H1 (cell line): ENCODE measurements around the gene DNAJC5G. TPM values are rescaled to one million over a fixed set of nuclear protein-coding genes. Genes with fewer than 3 reads are reported as not detected.
A peak's percentile ranks its signal among the peaks of the same experiment; 100 is the strongest.

Source experiments
- CTCF ChIA-PET: fragments of 300-600 bp; sonication (Branson Sonifier 250); formaldehyde crosslinking; loops from one replicate; lab custom pipeline; 2021; ENCODE audit not compliant: partially characterized antibody; lab: Charles Lee
- POLR2A ChIA-PET: fragments of 300-600 bp; sonication (Branson Sonifier 250); formaldehyde crosslinking; loops from one replicate; lab custom pipeline; 2021; ENCODE audit warnings: inconsistent platforms; ENCODE audit not compliant: partially characterized antibody; lab: Charles Lee
- DNase-seq, 2 experiments: peaks; one replicate each; pipeline versions ENCODE4 v3.0.0 to v3.0.0-alpha.2; 2010 to 2022; ENCODE audit warnings: low spot score in 2 of 2, low read depth in 1 of 2, mixed read lengths in 1 of 2
- FAIRE-seq: peaks from 2 replicates; lab custom pipeline; 2011; peaks lifted over from hg19 to GRCh38; lab: Jason Lieb, UNC
- H2AFZ ChIP-seq: 2 replicates; pipeline ENCODE4 v1.8.1; 2012; ENCODE audit warnings: low read length, inconsistent platforms
- H2AK5ac ChIP-seq: 2 replicates; pipeline ENCODE4 v1.6.1; 2013; ENCODE audit warnings: low read depth, low read length
- H2BK120ac ChIP-seq: replicated peaks from 2 replicates; pipeline ENCODE3; 2013; ENCODE audit warnings: low read depth, low read length, inconsistent platforms
- H2BK12ac ChIP-seq: 2 replicates; pipeline ENCODE4 v1.6.1; 2013; ENCODE audit warnings: low read depth, low read length
- H2BK15ac ChIP-seq: 2 replicates; pipeline ENCODE4 v1.6.1; 2013; ENCODE audit warnings: low read length
- H2BK20ac ChIP-seq: 2 replicates; pipeline ENCODE4 v1.6.1; 2013; ENCODE audit warnings: low read length
- H2BK5ac ChIP-seq: 2 replicates; pipeline ENCODE4 v1.6.1; 2013; ENCODE audit warnings: low read depth, low read length
- H3K14ac ChIP-seq: 2 replicates; pipeline ENCODE4 v1.6.1; 2013; ENCODE audit warnings: inconsistent platforms; ENCODE audit not compliant: insufficient read length
- H3K18ac ChIP-seq: 2 replicates; pipeline ENCODE4 v1.6.1; 2013; ENCODE audit warnings: low read length; ENCODE audit errors: extremely low read depth
- H3K23ac ChIP-seq: 2 replicates; pipeline ENCODE4 v1.6.1; 2013; ENCODE audit warnings: inconsistent platforms; ENCODE audit not compliant: insufficient read length
- H3K23me2 ChIP-seq: 2 replicates; pipeline ENCODE4 v1.6.1; 2013; ENCODE audit warnings: low read depth, low read length
- H3K27ac ChIP-seq: 2 replicates; pipeline ENCODE4 v1.6.1; 2011; ENCODE audit warnings: low read depth, low read length, inconsistent platforms
- H3K27me3 ChIP-seq, 4 experiments: replicated peaks in 1 of 4; 1 replicate in 1 of 4; 2 replicates in 3 of 4; pipeline versions ENCODE4 v1.6.1 to v1.8.1; 2011 to 2013; ENCODE audit warnings: low read length in 3 of 4, mild to moderate bottlenecking in 3 of 4, inconsistent platforms in 2 of 4, mixed read lengths in 2 of 4, moderate library complexity in 1 of 4; ENCODE audit not compliant: control insufficient read depth in 3 of 4, insufficient read depth in 3 of 4; ENCODE audit errors: extremely low read depth in 1 of 4
- H3K36me3 ChIP-seq, 4 experiments: 2 replicates each; pipeline versions ENCODE4 v1.6.1 to v1.8.1; 2011 to 2013; ENCODE audit warnings: mild to moderate bottlenecking in 4 of 4, low read length in 3 of 4, moderate library complexity in 2 of 4, control low read depth in 1 of 4, inconsistent platforms in 1 of 4; ENCODE audit not compliant: insufficient read depth in 4 of 4, control insufficient read depth in 2 of 4
- H3K4ac ChIP-seq: replicated peaks from 2 replicates; pipeline ENCODE3; 2013; ENCODE audit warnings: low read length, low read depth, mixed read lengths, inconsistent platforms; ENCODE audit not compliant: insufficient read length
- H3K4me1 ChIP-seq, 4 experiments: replicated peaks in 1 of 4; 1 replicate in 1 of 4; 2 replicates in 3 of 4; pipeline versions ENCODE4 v1.6.1 to v1.8.1; 2011 to 2013; ENCODE audit warnings: low read length in 3 of 4, inconsistent platforms in 2 of 4, mixed read lengths in 1 of 4; ENCODE audit not compliant: insufficient read depth in 4 of 4, control insufficient read depth in 3 of 4
- H3K4me2 ChIP-seq, 2 experiments: 2 replicates each; pipeline versions ENCODE4 v1.6.1 to v1.8.1; 2011 to 2013; ENCODE audit warnings: low read depth in 2 of 2, low read length in 2 of 2, control low read depth in 1 of 2, inconsistent platforms in 1 of 2, mild to moderate bottlenecking in 1 of 2; ENCODE audit not compliant: insufficient read depth in 1 of 2
- H3K4me3 ChIP-seq, 4 experiments: fragments of 200-600, 300-600 bp in 1 of 4; sonication (generic), shearing (Covaris generic), sonication (Bioruptor Twin) in 1 of 4; 2 replicates each; pipeline versions ENCODE4 v1.5.1 to v1.8.1; 2011 to 2016; ENCODE audit warnings: low read length in 4 of 4, low read depth in 3 of 4, control low read depth in 2 of 4, inconsistent platforms in 2 of 4, mild to moderate bottlenecking in 2 of 4, mixed read lengths in 1 of 4, moderate library complexity in 1 of 4; ENCODE audit not compliant: insufficient read depth in 2 of 4; ENCODE audit errors: extremely low read depth in 1 of 4
- H3K56ac ChIP-seq: replicated peaks from 2 replicates; pipeline ENCODE3; 2013; ENCODE audit warnings: low read depth, mild to moderate bottlenecking, mixed read lengths, low read length, inconsistent platforms; ENCODE audit not compliant: insufficient read length
- H3K79me1 ChIP-seq: 2 replicates; pipeline ENCODE4 v1.6.1; 2013; ENCODE audit warnings: low read depth, low read length, control low read depth
- H3K79me2 ChIP-seq, 2 experiments: 2 replicates each; pipeline versions ENCODE4 v1.6.1 to v1.8.1; 2012 to 2013; ENCODE audit warnings: low read length in 2 of 2, mild to moderate bottlenecking in 2 of 2, inconsistent platforms in 1 of 2; ENCODE audit not compliant: insufficient read depth in 2 of 2, control insufficient read depth in 1 of 2
- H3K9ac ChIP-seq, 4 experiments: replicated peaks in 1 of 4; 1 replicate in 1 of 4; 2 replicates in 3 of 4; pipeline versions ENCODE4 v1.6.1 to v1.8.1; 2011 to 2013; ENCODE audit warnings: low read depth in 3 of 4, low read length in 3 of 4, control low read depth in 2 of 4, mild to moderate bottlenecking in 2 of 4, moderate library complexity in 2 of 4, inconsistent platforms in 1 of 4; ENCODE audit errors: extremely low read depth in 1 of 4
- H3K9me3 ChIP-seq, 2 experiments: 2 replicates each; pipeline versions ENCODE4 v1.6.1 to v1.8.1; 2012 to 2013; ENCODE audit warnings: mild to moderate bottlenecking in 2 of 2, moderate library complexity in 2 of 2, control low read depth in 1 of 2, inconsistent platforms in 1 of 2, low read depth in 1 of 2, low read length in 1 of 2, mixed read lengths in 1 of 2; ENCODE audit not compliant: insufficient read depth in 2 of 2
- H4K20me1 ChIP-seq, 2 experiments: replicated peaks in 1 of 2; 2 replicates each; pipeline versions ENCODE3 to v1.8.1; 2011 to 2013; ENCODE audit warnings: inconsistent platforms in 2 of 2, low read length in 2 of 2, mild to moderate bottlenecking in 1 of 2; ENCODE audit not compliant: insufficient read depth in 2 of 2, control insufficient read depth in 1 of 2
- H4K5ac ChIP-seq: 2 replicates; pipeline ENCODE4 v1.6.1; 2013; ENCODE audit warnings: low read length, low read depth, mixed read lengths, inconsistent platforms; ENCODE audit not compliant: insufficient read length
- H4K8ac ChIP-seq: 2 replicates; pipeline ENCODE4 v1.8.0; 2013; ENCODE audit warnings: mild to moderate bottlenecking, moderate library complexity, low read length, inconsistent platforms; ENCODE audit not compliant: insufficient read depth; ENCODE audit errors: extremely low read depth
- H4K91ac ChIP-seq: replicated peaks from 2 replicates; pipeline ENCODE3; 2013; ENCODE audit warnings: low read length, mixed read lengths, inconsistent platforms; ENCODE audit not compliant: insufficient read length
- BCL11A ChIP-seq, 2 experiments: IDR thresholded peaks; one replicate each; pipeline ENCODE4 v1.6.1; 2011; ENCODE audit warnings: low read depth in 2 of 2, low read length in 2 of 2, mild to moderate bottlenecking in 2 of 2
- CBX5 ChIP-seq: fragments of 300-800, 300-1000 bp; sonication (generic); IDR thresholded peaks from 2 replicates; pipeline ENCODE4 v1.7.1; 2016; ENCODE audit warnings: antibody characterized with exemption, low read length, low read depth
- CREB1 ChIP-seq: IDR thresholded peaks from 2 replicates; pipeline ENCODE4 v1.6.1; 2012; ENCODE audit warnings: inconsistent platforms
- GABPA ChIP-seq: IDR thresholded peaks from 2 replicates; pipeline ENCODE4 v1.6.1; 2011; ENCODE audit warnings: mild to moderate bottlenecking, low read length, moderate library complexity, borderline replicate concordance; ENCODE audit not compliant: insufficient read depth
- SAP30 ChIP-seq: fragments of 300-600 bp; sonication (generic); IDR thresholded peaks from 2 replicates; pipeline ENCODE4 v1.7.1; 2012; ENCODE audit warnings: low read length, moderate library complexity, mild to moderate bottlenecking, inconsistent platforms; ENCODE audit not compliant: insufficient read depth, insufficient replicate concordance
- SUZ12 ChIP-seq: fragments of 200-600 bp; sonication (generic); IDR thresholded peaks from 2 replicates; pipeline ENCODE4 v1.6.1; 2012; ENCODE audit warnings: mild to moderate bottlenecking, inconsistent platforms, low read length, moderate library complexity, mixed read lengths
- TAF1 ChIP-seq: IDR thresholded peaks from 2 replicates; pipeline ENCODE4 v1.6.1; 2011; ENCODE audit warnings: mild to moderate bottlenecking, low read depth, low read length
- WGBS, 2 experiments: shearing (Covaris generic) in 1 of 2; methylation state at CpG; one replicate each; pipeline versions ENCODE4 v1.1.6 to v1.1.7; 2013 to 2015; ENCODE audit warnings: low lambda C conversion rate in 2 of 2, mixed read lengths in 2 of 2, inconsistent platforms in 1 of 2, low coverage in 1 of 2, missing lambda C conversion rate in 1 of 2; ENCODE audit not compliant: insufficient replicate concordance in 2 of 2, insufficient coverage in 1 of 2, insufficient read length in 1 of 2; ENCODE audit errors: extremely low coverage in 1 of 2, missing lambda C conversion rate in 1 of 2; 5-methylcytosine and 5-hydroxymethylcytosine counted together
- polyA plus RNA-seq, 7 experiments: library from polyadenylated mRNA; depleted of rRNA in 3 of 7; stranded (reverse) in 5 of 7; unstranded in 2 of 7; fragments of >200 nt in 5 of 7; fragments of 200-250 nt in 2 of 7; gene quantifications; 1 replicate in 5 of 7; 2 replicates in 1 of 7; 4 replicates in 1 of 7; pipeline versions ENCODE4 v1.2.1 to v1.2.3, GENCODE V29; 2011 to 2013; ENCODE audit warnings: missing spikeins in 2 of 7, mixed read lengths in 2 of 7
- total RNA-seq: library from RNA; stranded (reverse); fragmentation: NEBNext Ultra II Directional; extraction: Animal tissue kit (Norgen Biotek cat#: 25700); gene quantifications from 2 replicates; pipeline ENCODE4 v1.2.1, GENCODE V29; 2021
- TF ChIP-seq, protein P1 (sequence below): IDR thresholded peaks from 2 replicates; pipeline ENCODE4 v1.6.1; 2012; ENCODE audit warnings: inconsistent platforms

The DNAJC5G gene
- total and polyA plus RNA-seq, 2 of the 8 experiments (the other 6 are each of a cell fraction or from before 2014, with no cell fraction given), result 0.83 to 1.4 TPM

DNA sequence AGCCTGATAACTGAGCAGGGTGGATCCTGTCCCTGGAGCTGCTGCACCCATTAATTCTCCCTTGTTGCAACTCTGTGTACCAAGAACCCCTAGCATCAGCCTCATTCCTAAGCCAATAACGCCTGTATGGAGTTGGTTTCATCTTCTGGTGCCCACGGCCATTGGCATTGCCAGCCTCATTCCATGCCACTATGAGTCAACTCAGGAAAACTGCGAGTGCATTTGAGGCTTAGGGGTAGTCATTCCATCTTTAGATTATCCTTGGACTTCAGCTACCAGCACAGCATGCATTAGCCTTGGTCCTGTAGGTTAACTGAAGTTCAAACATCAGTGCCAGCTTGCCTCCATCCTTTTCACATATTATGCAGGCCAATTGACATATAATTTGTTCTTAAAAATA lies 5.6 kb downstream of the DNAJC5G start:
- TF ChIP-seq GABPA (no peak), CREB1 (no peak), SAP30 (no peak), CBX5 (no peak), BCL11A (IDR thresholded peaks at IDR 0.05; ENCODE audit: low read depth in 2 of 2, low read length in 2 of 2) (no peak), TAF1 (no peak), SUZ12 (no peak)
- TF ChIP-seq, protein P1, sequence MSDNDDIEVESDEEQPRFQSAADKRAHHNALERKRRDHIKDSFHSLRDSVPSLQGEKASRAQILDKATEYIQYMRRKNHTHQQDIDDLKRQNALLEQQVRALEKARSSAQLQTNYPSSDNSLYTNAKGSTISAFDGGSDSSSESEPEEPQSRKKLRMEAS, result no peak
- TF ChIP-seq, all 59 proteins: peak for 0
- Histone ChIP-seq H4K91ac (no peak overlapping the region), H2BK20ac (peak overlapping the region; percentile 49; the same call in 1 of the 2 replicates), H4K20me1 (no peaks in the 10 kb centered on the region), H4K5ac (no peak overlapping the region), H2BK15ac (peak overlapping the region; percentile 75; the same call in 1 of the 2 replicates), H3K79me2 (no peaks in the 10 kb centered on the region), H3K79me1 (no peaks in the 10 kb centered on the region), H3K23ac (no peak overlapping the region), H2AFZ (no peak overlapping the region), H2BK12ac (peak overlapping the region; percentile 82; the same call in 1 of the 2 replicates), H3K9me3 (no peaks in the 10 kb centered on the region), H3K4me1 (peaks cover 4 to 15% (median 13%) of the 10 kb centered on the region in 4 experiments), H3K27ac (no peak overlapping the region), H3K18ac (no peak overlapping the region), H4K8ac (no peak overlapping the region), H3K9ac (no peak overlapping the region), H2AK5ac (no peak overlapping the region), H3K4me3 (no peak overlapping the region), H3K27me3 (peaks cover 0 to 4% (median 0%) of the 10 kb centered on the region in 4 experiments; a peak in 1 of 7 replicates), H3K14ac (no peak overlapping the region), H3K4ac (no peak overlapping the region), H3K23me2 (peaks cover 3% of the 10 kb centered on the region), H3K36me3 (no peaks in the 10 kb centered on the region), H3K56ac (no peak overlapping the region), H2BK120ac (no peak overlapping the region), H3K4me2 (no peak overlapping the region), H2BK5ac (no peak overlapping the region)
- CTCF ChIA-PET, result interaction anchor here (0.9 to 20.2 kb wide), 20 partner anchors 8 to 187 kb away, joined by 3 to 413 read pairs (median 12); partner anchors contain the start of genes CAD and SLC30A3
- WGBS, 2 experiments, result 88% methylated on average over 3 of the region's 3 CpGs; no CpG with 5 or more reads in 1 of the 2 experiments
- DNase-seq (no peak), FAIRE-seq (no peak)
- POLR2A ChIA-PET, result interaction anchor here (0.6 to 11.9 kb wide), 8 partner anchors 9 to 176 kb away, joined by 3 to 149 read pairs (median 6); partner anchors contain the start of gene SLC30A3
